Astrocyte of the hippocampus (primary cell): ENCODE results near the gene YJU2.
A peak's percentile ranks its signal among the peaks of the same experiment; 100 is the strongest.
"Not testable (repeated sequence)": the region's sequence is repeated elsewhere in the genome, so short reads cannot be mapped to it uniquely, and the experiment has no call there.

Experiments
- DNase-seq: peaks from one replicate; pipeline ENCODE4 v3.0.0; 2011; ENCODE audit warnings: low read depth, low spot score

YJU2 gene

GRCh38 chr19:4246767-4247593 lies at the start of gene YJU2:
YJU2 (plus strand) TSS chr19:4247080; CDS start chr19:4247147, 67 bp downstream.
- DNase-seq: peak; percentile 100

- DNase-seq: no peak
These were observed 49.7 kb upstream of the YJU2 start for GRCh38 chr19:4197228-4197624.

- peak; percentile 14 for DNase-seq
These were observed 49.0 kb upstream of the YJU2 start for GRCh38 chr19:4197625-4198466.

GRCh38 chr19:4198467-4199126 lies 48.3 kb upstream of the YJU2 start:
- DNase-seq: no peak

- no peak for DNase-seq
These were observed 47.1 kb upstream of the YJU2 start for GRCh38 chr19:4199699-4200293.

GRCh38 chr19:4200940-4201542 lies 45.8 kb upstream of the YJU2 start:
- DNase-seq: no peak

- DNase-seq: no peak
These were observed 45.1 kb upstream of the YJU2 start for GRCh38 chr19:4201798-4202197.

GRCh38 chr19:4206818-4207484 lies 39.9 kb upstream of the YJU2 start:
- peak; percentile 44 for DNase-seq

GRCh38 chr19:4208385-4209094 lies 38.3 kb upstream of the YJU2 start:
- DNase-seq: peak; percentile 61

GRCh38 chr19:4210166-4210731 lies 36.6 kb upstream of the YJU2 start:
- no peak for DNase-seq

GRCh38 chr19:4213116-4213515 lies 33.8 kb upstream of the YJU2 start:
- no peak for DNase-seq

GRCh38 chr19:4215807-4216206 lies 31.1 kb upstream of the YJU2 start:
- no peak for DNase-seq

- DNase-seq: no peak
These were observed 30.0 kb upstream of the YJU2 start for GRCh38 chr19:4216846-4217245.

GRCh38 chr19:4217429-4218264 lies 29.2 kb upstream of the YJU2 start:
- no peak for DNase-seq

- not testable (repeated sequence) for DNase-seq
These were observed 28.4 kb upstream of the YJU2 start for GRCh38 chr19:4218523-4218922.

- DNase-seq: no peak
These were observed 26.7 kb upstream of the YJU2 start for GRCh38 chr19:4220188-4220587.

GRCh38 chr19:4224470-4224869 lies 22.4 kb upstream of the YJU2 start:
- DNase-seq: no peak

- no peak for DNase-seq
These were observed 21.0 kb upstream of the YJU2 start for GRCh38 chr19:4225885-4226284.

- no peak for DNase-seq
These were observed 19.1 kb upstream of the YJU2 start for GRCh38 chr19:4227771-4228170.
